HG02970 (cell line): ENCODE measurements around the gene ADAM12.

ENCODE experiments used
- ATAC-seq: cut with Tn5 transposase; IDR thresholded peaks from one replicate; pipeline ENCODE4 v1.9.1; 2021; ENCODE audit warnings: mild to moderate bottlenecking, moderate library complexity, moderate number of reproducible peaks; ENCODE audit not compliant: unreplicated experiment, low FRiP score

Gene ADAM12, protein sequence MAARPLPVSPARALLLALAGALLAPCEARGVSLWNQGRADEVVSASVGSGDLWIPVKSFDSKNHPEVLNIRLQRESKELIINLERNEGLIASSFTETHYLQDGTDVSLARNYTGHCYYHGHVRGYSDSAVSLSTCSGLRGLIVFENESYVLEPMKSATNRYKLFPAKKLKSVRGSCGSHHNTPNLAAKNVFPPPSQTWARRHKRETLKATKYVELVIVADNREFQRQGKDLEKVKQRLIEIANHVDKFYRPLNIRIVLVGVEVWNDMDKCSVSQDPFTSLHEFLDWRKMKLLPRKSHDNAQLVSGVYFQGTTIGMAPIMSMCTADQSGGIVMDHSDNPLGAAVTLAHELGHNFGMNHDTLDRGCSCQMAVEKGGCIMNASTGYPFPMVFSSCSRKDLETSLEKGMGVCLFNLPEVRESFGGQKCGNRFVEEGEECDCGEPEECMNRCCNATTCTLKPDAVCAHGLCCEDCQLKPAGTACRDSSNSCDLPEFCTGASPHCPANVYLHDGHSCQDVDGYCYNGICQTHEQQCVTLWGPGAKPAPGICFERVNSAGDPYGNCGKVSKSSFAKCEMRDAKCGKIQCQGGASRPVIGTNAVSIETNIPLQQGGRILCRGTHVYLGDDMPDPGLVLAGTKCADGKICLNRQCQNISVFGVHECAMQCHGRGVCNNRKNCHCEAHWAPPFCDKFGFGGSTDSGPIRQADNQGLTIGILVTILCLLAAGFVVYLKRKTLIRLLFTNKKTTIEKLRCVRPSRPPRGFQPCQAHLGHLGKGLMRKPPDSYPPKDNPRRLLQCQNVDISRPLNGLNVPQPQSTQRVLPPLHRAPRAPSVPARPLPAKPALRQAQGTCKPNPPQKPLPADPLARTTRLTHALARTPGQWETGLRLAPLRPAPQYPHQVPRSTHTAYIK

DNA sequence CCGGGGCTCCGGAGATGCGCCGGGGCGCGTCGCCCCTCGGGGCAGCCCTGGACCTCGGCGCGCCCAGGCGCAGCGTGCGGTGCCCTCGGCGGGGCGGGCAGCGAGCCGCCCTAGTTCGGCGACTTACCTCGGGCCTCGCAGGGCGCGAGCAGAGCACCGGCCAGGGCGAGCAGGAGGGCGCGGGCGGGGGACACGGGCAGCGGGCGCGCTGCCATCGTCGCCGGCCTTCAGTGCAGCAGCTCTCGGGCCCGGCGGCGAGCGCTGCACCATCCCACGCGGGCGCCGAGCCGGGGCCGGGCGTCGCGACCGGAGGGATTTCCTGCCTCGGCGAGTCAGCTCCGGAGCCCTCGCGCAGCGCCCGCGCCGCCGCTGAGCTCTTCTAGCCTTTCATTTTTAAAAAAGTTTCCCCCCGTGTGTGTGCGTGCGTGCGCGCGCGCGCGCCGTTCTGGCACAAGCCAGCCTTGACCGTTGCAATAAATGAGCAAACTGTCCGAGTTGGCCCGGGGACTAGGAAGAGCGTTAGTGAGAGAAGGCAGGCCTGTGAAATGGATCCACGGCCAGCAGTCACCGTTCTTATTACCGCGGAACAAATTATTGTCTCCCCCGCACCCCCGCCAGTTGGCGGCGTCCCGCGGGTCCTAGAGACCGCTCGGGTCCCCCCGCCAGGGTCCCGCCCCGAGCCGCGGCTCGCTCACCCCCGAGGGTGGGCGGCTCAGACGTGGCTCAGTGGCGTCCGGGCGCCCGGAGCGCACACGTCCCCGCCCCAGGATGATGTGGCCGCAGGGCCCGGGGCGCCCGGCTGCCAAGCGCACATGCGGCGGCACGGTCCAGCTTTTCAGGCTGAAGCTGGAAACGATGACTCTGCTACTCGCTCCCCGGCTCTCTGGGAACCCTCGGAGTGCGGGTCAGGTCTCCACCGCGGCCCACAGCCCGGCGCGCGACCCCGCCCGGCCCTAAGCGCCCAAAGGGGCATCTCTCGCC, at the start of gene ADAM12:
ADAM12 (minus strand) TSS at position 547 of the 981 bp plus-strand sequence; CDS start at position 215, 332 bp downstream.
- no peak for ATAC-seq

DNA sequence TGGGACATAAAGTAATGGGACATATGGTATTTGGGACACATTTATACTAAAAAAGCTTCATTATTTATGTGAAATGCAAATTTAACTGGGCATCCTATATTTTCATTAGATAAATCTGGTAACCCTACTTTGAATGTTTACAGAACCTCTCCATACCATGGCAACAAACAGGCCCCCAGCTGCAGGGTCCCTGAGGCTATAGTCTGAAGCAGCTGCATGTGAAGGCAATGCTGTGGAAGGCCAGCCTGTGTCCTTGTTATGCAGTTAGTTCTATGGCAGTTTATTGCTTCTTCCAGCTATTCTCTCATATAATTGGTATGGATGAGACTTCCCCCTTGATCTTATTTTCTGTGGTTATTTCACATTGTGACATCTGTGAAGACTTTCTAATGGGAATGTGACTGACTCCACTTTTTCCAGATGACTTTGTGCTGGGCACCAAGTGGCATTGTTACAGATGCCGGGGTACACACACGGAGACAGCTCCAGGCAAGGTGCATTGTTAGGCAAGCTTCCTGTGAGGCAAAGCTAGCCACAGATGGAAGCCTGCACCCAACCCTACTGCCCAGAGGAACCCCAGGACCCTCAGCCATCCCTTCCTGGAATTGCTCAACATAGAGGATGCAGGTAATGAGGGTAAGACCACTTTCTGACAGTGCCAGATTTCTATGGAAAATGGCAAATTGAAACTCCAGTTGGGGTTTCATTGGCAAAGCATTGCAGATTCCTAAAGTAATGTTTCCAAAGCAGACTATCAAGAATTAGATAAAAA, 49.5 kb upstream of the ADAM12 start:
- no peak for ATAC-seq

DNA sequence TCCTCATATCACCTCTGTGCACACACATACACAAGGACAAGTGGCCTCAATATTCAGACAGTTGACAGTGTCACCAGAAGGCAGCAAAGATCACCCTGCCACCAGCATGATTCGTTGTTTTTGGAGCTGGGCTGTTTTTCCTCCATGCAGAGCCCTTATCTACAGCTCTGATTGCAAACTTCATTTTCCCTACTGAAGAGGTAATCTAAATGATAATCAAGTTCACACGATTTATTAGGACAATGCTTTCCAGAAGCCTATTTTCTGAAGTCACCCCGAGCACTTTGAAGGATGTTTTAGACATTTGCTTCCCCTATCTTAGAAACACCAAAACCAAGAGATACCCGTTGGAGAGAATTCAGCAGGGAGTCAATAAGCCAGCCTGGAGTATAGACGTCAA, 46.0 kb upstream of the ADAM12 start:
- no peak for ATAC-seq

DNA sequence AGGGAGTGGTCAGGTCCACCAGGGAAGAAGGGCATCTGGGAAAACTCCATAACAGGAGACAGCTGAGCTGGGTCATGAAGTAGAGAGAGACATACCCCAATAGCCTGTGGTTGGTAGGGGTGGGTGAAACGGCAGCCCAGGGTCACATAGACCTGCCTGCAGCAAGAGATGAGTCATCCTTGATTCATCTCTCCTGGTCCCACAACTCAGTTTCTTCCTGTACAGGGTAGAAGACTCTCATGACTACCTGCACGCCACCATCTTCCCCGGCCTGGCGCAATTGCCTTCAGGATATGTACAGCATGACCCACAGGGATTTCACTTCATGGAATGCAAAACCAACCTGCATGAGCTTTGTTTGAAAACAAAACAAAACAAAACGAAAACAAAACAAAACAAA, 45.1 kb upstream of the ADAM12 start:
- no peak for ATAC-seq

DNA sequence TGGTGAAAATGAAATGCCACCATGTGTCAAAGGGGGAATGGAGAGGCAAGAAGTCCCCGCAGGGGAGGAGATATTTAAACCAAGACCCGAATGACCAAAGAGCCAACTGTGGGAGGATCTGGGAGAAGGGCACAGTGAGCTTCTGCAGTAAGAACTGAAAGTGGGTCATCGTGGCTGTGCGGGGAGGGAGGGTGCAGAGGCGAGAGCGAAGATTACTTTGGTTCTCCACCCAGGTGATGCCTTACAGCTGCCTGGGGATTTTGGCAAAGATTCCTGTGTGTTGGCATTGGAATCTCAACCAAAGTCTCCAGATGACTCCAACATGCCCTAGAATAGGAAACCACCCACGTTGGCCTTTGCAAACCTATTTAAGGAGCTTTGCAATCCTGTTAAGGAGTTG, 44.2 kb upstream of the ADAM12 start:
- no peak for ATAC-seq

DNA sequence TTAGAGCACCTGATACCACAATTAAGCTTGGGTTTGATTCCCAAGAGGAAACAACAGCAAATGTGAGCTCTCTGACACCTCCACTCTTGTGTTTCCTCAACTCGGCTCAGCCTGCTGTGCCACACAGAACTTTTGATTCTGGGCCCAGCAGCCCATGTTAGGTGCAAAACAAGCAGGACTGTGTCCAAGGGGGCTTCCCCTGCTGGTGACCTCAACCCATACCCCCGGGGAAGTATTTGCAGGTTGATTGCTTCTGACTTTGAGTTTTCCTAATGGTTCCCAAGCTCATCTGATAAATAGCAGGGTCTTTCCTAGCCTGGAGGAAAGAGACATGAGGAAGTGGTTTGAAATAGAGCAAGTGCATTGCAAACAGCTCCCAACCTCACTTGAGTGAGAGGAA, 43.5 kb upstream of the ADAM12 start:
- ATAC-seq, result no peak

DNA sequence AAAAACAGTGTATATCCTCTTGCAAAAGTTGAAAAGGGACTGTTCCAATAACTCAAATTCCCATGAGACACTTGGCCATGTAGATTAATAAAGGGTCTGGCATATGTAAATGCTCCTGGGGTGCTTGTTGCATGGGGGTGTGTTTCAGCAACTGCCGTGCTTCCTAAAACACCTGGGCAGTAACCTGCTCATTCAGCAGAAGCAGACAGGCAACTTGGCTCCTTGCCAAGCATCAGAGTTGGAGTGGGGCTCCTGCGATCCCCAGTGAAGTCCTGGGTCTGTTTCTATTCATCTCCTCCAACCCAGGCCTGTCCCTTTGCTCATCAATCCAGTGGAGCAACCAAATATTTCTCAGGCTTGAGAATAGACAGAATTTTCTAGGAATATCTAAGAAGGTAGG, 42.2 kb upstream of the ADAM12 start:
- ATAC-seq, result no peak

DNA sequence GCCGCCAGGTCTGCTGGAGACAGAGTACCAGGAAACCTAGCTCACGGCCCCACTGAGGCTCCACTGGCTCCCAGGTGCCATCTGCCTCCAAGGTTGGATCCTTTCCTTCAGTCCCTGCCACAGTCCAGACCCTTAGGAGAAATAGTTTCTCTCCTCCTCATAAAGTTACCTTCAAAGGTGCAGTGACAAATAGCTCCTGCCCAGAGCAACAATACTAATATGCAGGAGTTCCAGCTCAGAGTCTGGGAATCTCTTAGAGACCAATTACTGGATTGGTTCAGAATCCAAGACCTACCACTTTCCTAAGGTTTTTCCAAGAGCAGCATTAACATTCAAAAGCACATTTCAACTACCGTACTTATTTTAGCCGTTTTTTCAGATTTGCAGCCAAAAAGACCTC, 41.0 kb upstream of the ADAM12 start:
- ATAC-seq, result no peak

DNA sequence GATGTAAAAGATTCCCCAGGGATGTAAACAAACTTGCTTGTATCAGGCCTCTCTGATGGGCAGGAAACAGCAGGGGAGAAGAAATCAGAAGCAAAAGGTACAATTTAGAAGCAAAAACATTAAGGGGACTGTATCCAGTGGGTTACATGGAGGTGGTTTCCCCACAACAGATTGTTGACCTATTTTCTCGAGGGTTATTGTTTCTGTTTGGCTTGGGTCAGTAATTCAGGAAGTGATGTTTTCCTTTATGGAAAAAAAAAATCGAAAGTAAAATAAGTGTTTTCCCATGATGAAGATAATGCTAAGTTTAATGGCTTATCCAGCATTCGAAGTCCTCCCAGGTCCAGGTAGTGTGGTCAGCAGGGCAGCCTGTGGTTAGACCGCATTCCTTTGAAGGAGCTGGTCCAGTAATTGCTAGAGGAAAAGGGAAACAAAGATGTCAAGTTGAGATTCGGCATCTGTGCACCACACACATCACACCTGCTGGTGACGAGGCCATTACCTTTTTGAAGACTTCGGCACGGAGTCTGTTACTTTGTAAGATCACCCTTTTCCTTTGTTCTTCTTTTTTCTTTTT, 37.3 kb upstream of the ADAM12 start:
- no peak for ATAC-seq

DNA sequence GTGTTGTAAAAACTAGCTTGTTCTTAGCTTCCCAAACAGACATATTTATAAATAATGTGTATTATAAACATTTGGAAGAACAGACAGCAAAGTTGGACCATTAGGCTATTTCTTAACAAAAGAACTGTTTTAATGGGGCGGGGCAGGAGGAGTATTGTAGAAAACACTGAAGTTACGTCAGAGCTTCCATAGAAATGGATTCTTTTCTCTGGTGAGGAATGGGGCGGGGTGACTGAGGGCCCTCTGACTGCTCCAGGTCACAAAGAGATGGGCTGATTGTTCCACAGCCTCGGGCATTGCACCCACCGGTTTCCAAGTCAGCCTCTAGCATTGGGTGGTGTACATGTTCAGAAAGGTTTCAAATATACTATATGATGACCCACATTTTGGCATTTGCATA, 36.8 kb upstream of the ADAM12 start:
- no peak for ATAC-seq

DNA sequence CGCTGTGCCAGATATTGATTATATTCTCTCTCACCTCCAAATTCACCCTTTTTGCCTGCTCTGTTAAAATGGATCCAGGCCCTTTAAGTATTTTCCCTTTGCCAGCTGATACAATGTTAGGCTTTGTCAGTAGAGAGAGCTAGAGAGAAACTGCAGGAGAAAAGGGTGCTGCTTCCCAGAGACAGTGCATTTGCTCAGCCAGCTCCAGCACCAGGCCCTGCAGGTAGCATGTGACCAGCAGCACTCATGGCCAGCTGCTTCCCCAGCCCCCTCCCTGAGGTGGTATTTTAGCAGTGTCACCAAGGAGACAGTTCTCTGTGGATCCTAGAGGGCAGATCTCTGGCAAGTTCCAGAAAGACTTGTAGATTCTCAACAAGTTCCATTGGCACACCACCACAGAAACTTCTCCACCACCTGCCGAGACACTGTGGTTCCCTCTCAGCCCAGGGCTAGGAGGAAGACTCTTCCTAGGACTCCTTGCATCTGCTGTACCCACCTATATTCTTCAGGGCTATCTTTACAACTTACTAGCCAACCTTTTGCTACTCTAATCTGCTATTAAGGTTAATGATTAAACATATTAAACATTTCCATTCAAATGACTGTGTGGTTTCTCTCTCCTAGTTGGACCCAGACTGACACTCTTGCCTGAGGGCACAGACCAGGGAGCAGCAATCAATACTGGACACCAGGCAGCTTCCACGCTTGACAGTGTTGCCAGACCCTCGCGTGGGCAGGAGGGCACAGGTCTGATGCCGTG, 35.6 kb upstream of the ADAM12 start:
- no peak for ATAC-seq

DNA sequence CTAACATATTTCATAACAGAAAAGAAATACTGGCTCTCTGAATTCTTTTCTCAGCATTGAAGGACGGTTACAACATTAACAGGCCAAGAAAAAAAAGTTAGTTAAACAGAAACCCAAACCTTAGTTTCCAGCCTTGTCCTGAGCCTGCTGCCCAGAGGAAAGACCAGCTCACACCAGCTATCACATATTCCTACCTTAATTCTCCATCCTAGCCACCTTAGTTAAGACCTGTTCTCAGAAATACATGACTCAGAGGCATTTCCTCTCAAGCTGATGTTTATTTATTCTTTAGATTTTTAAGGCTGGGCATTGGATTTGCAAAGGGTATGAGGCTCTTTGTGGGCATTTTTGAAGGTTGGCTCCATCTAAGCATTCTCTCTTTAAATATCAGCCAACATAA, 34.3 kb upstream of the ADAM12 start:
- ATAC-seq, result no peak

DNA sequence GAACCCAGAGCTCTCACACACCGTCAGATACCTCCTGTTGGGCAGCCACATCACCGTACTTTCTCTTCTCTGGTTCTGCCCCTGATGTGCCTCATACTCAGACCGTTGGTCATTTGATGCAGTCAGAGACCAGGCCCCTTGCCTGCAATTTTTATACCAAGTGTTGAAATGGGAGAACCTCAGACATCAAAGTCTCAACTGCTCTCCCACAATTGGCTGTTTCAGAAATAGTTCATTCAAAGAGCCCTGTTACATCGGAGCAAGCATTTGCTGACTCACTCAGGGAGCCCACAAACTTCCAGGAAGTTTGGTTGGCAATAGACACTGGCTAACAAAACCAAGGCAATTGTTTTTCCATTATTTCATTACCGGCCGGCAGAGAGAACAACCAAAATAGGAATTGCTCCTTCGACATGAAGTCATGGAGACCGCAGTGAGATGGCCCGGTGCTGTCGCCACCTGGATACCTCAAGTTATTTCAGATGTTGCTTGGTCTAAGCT, 33.5 kb upstream of the ADAM12 start:
- no peak for ATAC-seq

DNA sequence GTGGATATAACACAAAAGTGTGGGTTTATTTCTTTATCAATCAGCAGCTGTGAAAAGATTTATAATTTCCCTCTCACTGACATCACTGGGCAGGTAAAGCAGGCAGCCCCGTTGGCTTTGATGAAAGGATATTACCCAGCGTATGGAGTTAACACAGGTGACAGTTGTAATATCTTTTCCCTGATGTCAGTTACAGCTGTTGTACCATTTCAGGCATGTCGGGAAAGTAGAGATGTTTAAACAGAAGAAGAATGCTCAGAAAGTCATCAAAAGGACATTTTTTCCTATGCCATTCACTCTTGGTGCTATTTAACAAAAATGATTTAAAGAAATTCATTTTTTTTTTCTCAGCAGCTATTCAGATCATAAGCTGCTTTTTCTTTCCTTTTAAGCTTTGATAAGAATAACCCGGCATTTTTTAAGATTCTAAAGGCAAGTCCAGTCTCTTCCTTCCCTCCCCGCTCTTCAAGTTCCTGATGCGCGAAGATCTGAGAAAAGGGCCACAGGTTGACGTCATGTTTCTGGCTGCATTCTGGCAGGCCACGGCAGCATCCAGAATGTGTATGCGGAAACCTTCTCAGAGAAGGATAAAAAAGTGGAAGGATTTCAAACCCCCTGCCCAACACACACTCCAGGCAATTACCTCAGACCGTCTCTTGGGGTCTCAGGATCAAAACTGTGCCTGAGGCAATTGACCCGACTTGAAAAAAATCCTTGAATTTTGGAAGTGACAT, 32.5 kb upstream of the ADAM12 start:
- ATAC-seq, result no peak

DNA sequence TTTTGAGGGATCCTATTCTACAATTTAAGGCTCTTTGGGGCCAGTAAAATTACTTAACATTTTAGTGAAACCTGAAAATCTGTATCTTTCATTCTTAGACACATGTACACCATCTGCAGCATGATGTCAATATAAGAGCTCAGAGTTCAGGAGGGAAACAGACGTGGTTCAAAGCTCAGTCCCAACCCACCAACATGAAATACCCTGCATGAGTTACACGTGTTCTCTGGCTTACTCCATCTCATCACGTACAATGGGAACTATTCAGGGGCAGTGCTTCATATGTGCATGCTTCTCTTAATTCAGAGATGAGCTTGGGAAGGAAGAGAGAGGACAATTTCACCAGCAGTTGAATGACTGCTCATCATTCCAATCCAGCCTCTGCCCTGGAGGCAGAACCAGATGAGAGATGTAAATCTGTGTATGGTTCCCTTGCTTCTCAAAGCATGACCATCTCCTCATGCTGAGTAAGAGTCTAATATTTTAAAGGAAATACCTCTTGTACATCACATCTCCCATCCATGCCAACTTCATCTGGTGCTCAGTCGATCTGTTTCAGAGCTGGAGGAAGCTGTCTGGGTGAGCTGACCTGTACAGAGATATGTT, 29.0 kb upstream of the ADAM12 start:
- no peak for ATAC-seq

DNA sequence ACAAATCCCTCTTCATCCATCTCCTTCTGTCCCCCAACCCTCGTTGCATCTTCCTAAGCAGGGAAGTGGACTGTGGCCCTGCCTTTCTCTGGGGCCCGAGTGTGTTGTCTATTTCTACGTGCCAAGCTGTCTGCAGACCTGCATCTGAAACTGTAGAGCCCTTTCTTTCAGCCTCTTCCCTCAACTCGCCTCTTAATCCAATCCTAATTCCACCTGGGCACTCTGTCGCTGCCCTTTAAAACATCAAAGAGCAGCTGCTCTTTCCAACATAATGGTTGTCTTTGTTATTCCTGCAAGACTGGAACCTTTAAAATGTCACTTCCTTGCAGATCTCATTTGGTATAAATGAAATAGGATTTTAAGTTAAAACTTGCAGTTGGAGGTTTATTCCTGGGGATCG, 21.5 kb upstream of the ADAM12 start:
- ATAC-seq, result no peak

DNA sequence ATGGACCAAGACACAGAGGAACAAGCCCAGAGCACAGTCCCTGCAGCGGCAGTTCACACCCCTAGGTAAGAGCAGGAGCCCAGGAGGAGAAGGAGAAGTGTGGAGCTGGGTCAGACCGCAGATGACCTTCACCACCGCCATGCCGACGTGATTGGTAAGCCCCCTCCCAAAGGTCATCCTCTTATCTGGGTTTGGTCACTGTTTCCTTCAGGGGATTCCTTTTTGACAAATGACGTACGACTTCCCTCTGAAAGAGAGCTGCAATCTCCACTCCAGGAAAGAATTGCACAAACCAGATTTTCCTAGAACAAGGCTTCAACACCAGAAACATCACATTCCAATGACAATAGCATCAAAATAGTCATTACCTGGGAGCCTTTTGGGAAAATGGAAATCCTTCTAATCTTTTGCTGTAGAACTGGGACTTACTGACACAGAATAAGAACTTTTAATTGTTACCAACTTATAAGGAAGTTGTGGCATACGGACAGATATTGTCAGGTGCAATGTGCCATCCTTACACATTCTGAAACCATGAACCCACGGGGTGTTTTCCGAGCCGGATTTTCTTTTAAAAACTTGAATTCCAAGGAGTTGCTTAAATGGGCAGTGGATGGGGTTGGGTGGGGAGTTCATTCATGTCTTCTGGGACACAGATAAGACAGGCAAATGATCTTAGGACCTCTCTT, 20.8 kb upstream of the ADAM12 start:
- no peak for ATAC-seq
